HS-27A (cell line): ENCODE results near the gene OR9Q1.
"Not testable (repeated sequence)": the region's sequence is repeated elsewhere in the genome, so short reads cannot be mapped to it uniquely, and the experiment has no call there.

Source experiments
- DNase-seq: peaks from one replicate; pipeline ENCODE4 v3.0.0-alpha.2; 2012; ENCODE audit warnings: low read depth, missing footprints

Gene OR9Q1

GRCh38 chr11:58135171-58135570 lies 111.5 kb downstream of the OR9Q1 start:
- no peak for DNase-seq

GRCh38 chr11:58142761-58143160 lies 119.1 kb downstream of the OR9Q1 start:
- DNase-seq = no peak

GRCh38 chr11:58152781-58153180 lies 129.1 kb downstream of the OR9Q1 start:
- DNase-seq = no peak

GRCh38 chr11:58164389-58164788 lies 140.7 kb downstream of the OR9Q1 start:
- no peak for DNase-seq

GRCh38 chr11:58164990-58165389 lies 141.3 kb downstream of the OR9Q1 start:
- no peak for DNase-seq

- DNase-seq = no peak
Measured at GRCh38 chr11:58165504-58166106, 141.9 kb downstream of the OR9Q1 start.

GRCh38 chr11:58177409-58178054 lies 153.9 kb downstream of the OR9Q1 start:
- DNase-seq = no peak

- no peak for DNase-seq
Measured at GRCh38 chr11:58178444-58178843, 154.8 kb downstream of the OR9Q1 start.

- no peak for DNase-seq
Measured at GRCh38 chr11:58179648-58180047, 156.0 kb downstream of the OR9Q1 start.

GRCh38 chr11:58186938-58187337 lies 163.3 kb downstream of the OR9Q1 start:
- no peak for DNase-seq

- no peak for DNase-seq
Measured at GRCh38 chr11:58188770-58189169, 165.1 kb downstream of the OR9Q1 start, which contains the start of gene OR9Q2. Gene OR9Q2, plus strand, starts transcription at chr11:58189070. Its CDS starts 1,421 bp downstream, at chr11:58190491.

GRCh38 chr11:58192229-58192628 lies 168.5 kb downstream of the OR9Q1 start:
- no peak for DNase-seq

GRCh38 chr11:58193391-58193790 lies 169.7 kb downstream of the OR9Q1 start:
- DNase-seq = no peak

- DNase-seq = no peak
Measured at GRCh38 chr11:58195939-58196338, 172.3 kb downstream of the OR9Q1 start.

- DNase-seq = no peak
Measured at GRCh38 chr11:58199271-58199670, 175.6 kb downstream of the OR9Q1 start.

- DNase-seq = no peak
Measured at GRCh38 chr11:58204042-58204441, 180.4 kb downstream of the OR9Q1 start, which contains the start of gene OR1S2. Gene OR1S2, minus strand, starts transcription at chr11:58204142. Its CDS starts 0 bp downstream, at chr11:58204142.

GRCh38 chr11:58212420-58212819 lies 188.7 kb downstream of the OR9Q1 start, which contains the start of gene OR1S1:
Gene OR1S1, plus strand, starts transcription at chr11:58212720.
- not testable (repeated sequence) for DNase-seq

GRCh38 chr11:58216476-58216875 lies 192.8 kb downstream of the OR9Q1 start:
- DNase-seq = no peak

- DNase-seq = no peak
Measured at GRCh38 chr11:58222721-58223120, 199.0 kb downstream of the OR9Q1 start.

- DNase-seq = no peak
Measured at GRCh38 chr11:58227956-58228615, 204.4 kb downstream of the OR9Q1 start.
